ENCODE measurements around the gene FAM98B. TPM values are rescaled to one million over a fixed set of nuclear protein-coding genes. Genes with fewer than 3 reads are reported as not detected.

Gene FAM98B
- total and polyA plus RNA-seq, 8 donors = 3.2 to 13.8 (median 5.7) TPM

DNA sequence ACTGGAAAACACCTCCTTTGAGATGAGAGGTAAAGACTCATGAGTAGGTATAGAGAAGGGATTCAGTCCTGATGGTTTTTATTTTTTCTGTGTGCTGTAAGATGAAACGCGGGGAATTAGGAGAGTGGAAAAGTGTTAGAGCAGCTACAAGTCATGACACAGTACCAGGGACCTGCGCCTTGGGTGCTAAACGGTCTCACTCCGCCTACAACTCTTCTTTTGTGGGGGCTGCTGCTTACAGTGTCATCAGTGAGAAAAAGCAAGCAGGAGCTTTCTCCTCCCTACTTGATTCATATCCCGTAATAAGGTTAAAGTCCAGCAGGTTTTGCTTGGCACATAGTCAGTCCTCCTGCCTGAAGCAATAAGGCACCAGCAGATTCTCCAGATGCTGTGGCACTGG lies 71.6 kb downstream of the FAM98B start:
- ATAC-seq = no peak
- FAIRE-seq = no peak
- Histone ChIP-seq H3K9me3 (no peaks in the 10 kb centered on the region), H3K27ac (no peak overlapping the region), H3K4me3 (no peak overlapping the region), H3K36me3 (no peaks in the 10 kb centered on the region), H3K4me1 (no peaks in the 10 kb centered on the region), H3K27me3 (no peaks in the 10 kb centered on the region)
- no peak for TF ChIP-seq CTCF (IDR thresholded peaks at IDR 0.05)
- intact Hi-C loops (cut with DNase I) = no loop called here
- WGBS, 2 donors = 89 to 93% methylated on average over 6 of the region's 6 CpGs
- DNase-seq = no peak

- no peaks in the 10 kb centered on the region for H3K9me3 ChIP-seq
- TF ChIP-seq CTCF (IDR thresholded peaks at IDR 0.05) = no peak
- H3K27me3 ChIP-seq = no peaks in the 10 kb centered on the region
- intact Hi-C loops (cut with DNase I) = no loop called here
- no peaks in the 10 kb centered on the region for H3K36me3 ChIP-seq
- 78 to 89% methylated on average over 2 of the region's 2 CpGs for WGBS, 2 donors
- no peak for FAIRE-seq
- no peak for DNase-seq
- no peaks in the 10 kb centered on the region for H3K4me1 ChIP-seq
- no peak for ATAC-seq
- no peak overlapping the region for H3K27ac ChIP-seq
- no peak overlapping the region for H3K4me3 ChIP-seq
Observed at GRCh38 chr15:38526158-38526557, 72.2 kb downstream of the FAM98B start.

- Histone ChIP-seq H3K4me1 (no peaks in the 10 kb centered on the region), H3K27me3 (no peaks in the 10 kb centered on the region), H3K27ac (no peak overlapping the region), H3K9me3 (no peaks in the 10 kb centered on the region), H3K36me3 (no peaks in the 10 kb centered on the region), H3K4me3 (no peak overlapping the region)
- no peak for DNase-seq
- peak in 1 of 4 donors; percentile 35 for ATAC-seq
- intact Hi-C loops (cut with DNase I) = no loop called here
- FAIRE-seq = no peak
- WGBS, 2 donors = 95 to 99% methylated on average over 1 of the region's 1 CpG
- TF ChIP-seq CTCF (IDR thresholded peaks at IDR 0.05) = no peak
Observed at GRCh38 chr15:38528294-38528693, 74.4 kb downstream of the FAM98B start.

GRCh38 chr15:38530113-38530512 lies 76.2 kb downstream of the FAM98B start:
- no peak for FAIRE-seq
- DNase-seq = no peak
- Histone ChIP-seq H3K4me1 (no peaks in the 10 kb centered on the region), H3K4me3 (no peak overlapping the region), H3K27ac (no peak overlapping the region), H3K27me3 (no peaks in the 10 kb centered on the region), H3K36me3 (no peaks in the 10 kb centered on the region), H3K9me3 (no peaks in the 10 kb centered on the region)
- 81 to 90% methylated on average over 1 of the region's 1 CpG for WGBS, 2 donors
- TF ChIP-seq CTCF (IDR thresholded peaks at IDR 0.05) = no peak
- ATAC-seq = no peak
- intact Hi-C loops (cut with DNase I) = no loop called here

- 76 to 90% methylated on average over 4 of the region's 4 CpGs for WGBS, 2 donors
- FAIRE-seq (no peak), ATAC-seq (peak in 2 of 4 donors; percentile 45 to 63), DNase-seq (no peak)
- Histone ChIP-seq H3K27me3 (no peaks in the 10 kb centered on the region), H3K27ac (no peak overlapping the region), H3K9me3 (no peaks in the 10 kb centered on the region), H3K4me1 (no peaks in the 10 kb centered on the region), H3K4me3 (no peak overlapping the region), H3K36me3 (no peaks in the 10 kb centered on the region)
- no peak for TF ChIP-seq CTCF (IDR thresholded peaks at IDR 0.05)
- intact Hi-C loops (cut with DNase I) = no loop called here
Observed at GRCh38 chr15:38531509-38531908, 77.6 kb downstream of the FAM98B start.
